NCI-H128 (cell line): ENCODE results near the gene ARHGAP35.
"Not testable (repeated sequence)": the region's sequence is repeated elsewhere in the genome, so short reads cannot be mapped to it uniquely, and the experiment has no call there.

Experiments used
- DNase-seq: peaks from one replicate; lab custom pipeline; 2025; ENCODE audit not compliant: unreplicated experiment; lab: John Stamatoyannopoulos, UW

Gene ARHGAP35

DNA sequence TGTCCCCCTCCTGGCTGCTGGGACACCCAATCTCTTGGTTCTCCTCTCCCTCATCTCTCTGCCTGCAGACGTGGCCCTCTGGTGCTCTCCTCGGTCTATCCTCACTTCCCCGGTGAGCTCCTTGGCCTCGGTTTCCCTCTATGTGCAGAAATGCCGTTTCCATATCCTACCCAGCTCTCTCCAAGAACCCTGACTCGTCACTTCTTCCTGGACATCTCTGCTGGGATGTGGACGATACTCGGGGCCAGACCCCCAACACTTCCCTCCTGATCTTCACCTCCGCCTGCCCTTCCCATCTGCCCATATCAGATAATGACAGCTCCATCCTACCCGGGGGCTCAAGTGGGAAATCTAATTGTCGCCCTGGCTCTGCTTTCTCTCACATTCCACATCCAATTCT is 18.0 kb upstream of the ARHGAP35 start:
- DNase-seq: no peak

DNA sequence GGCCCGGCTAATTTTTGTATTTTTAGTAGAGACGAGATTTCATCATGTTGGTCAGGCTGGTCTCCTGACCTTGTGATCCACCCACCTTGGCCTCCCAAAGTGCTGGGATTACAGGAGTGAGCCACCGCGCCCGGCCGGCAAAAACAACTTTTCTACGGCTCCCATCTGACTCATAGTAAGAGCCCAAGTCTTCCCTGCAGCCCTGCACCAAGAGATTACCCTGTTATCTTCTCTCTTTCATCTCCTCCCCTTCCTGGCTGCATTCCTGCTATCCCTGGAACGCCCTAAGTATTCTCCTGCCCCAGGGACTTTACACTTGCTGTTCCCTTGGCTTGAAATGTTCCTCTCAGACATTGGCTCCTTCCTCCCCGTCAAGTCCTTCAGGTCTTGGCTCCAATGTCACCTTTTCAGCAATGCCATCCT is 16.7 kb upstream of the ARHGAP35 start:
- DNase-seq: no peak

DNA sequence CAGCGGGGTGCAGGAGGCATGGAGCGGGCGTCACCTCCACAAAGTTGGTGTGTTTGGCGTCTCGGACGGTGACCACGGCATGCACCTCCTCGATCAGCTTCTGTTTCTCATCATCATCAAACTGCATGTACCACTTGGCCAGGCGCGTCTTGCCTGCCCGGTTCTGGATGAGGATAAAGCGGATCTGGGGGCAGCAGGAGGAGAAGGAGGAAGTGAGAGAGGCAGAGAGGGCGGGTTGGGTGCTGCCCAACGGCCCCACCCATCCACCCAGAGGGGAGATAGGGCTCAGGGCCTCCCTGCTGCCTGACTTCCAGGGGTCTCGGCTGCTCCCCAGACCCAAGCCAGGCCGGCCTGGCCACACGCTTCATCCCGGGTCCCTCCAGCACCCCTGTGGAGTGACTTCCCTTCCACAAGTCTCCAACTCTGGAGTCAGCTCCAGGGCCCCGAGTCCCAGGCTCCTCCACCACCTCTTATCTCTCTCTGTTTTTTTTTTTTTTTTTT is 14.8 kb upstream of the ARHGAP35 start:
- no peak for DNase-seq

DNA sequence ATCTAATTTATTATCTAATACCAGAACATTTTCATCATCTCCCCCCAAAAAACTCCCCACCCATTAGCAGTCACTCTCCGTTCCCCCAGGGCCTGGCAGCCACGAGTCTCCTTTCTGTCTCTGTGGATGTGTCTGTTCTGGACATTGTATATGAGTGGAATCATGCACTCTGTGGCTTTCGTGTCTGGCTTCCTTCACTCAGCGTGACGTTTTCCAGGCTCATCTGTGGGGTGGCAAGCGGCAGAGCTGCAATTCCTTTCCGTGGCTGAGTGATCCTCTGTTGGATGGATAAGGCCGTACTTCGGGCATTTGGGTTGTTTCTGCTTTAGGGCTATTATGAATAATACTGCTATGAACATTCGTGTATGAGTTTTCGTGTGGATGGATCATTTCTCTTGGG is 13.3 kb upstream of the ARHGAP35 start:
- DNase-seq: no peak

GRCh38 chr19:46848389-46848788 is 12.4 kb upstream of the ARHGAP35 start:
- DNase-seq: no peak

GRCh38 chr19:46849610-46850009 is 11.2 kb upstream of the ARHGAP35 start:
- no peak for DNase-seq

DNA sequence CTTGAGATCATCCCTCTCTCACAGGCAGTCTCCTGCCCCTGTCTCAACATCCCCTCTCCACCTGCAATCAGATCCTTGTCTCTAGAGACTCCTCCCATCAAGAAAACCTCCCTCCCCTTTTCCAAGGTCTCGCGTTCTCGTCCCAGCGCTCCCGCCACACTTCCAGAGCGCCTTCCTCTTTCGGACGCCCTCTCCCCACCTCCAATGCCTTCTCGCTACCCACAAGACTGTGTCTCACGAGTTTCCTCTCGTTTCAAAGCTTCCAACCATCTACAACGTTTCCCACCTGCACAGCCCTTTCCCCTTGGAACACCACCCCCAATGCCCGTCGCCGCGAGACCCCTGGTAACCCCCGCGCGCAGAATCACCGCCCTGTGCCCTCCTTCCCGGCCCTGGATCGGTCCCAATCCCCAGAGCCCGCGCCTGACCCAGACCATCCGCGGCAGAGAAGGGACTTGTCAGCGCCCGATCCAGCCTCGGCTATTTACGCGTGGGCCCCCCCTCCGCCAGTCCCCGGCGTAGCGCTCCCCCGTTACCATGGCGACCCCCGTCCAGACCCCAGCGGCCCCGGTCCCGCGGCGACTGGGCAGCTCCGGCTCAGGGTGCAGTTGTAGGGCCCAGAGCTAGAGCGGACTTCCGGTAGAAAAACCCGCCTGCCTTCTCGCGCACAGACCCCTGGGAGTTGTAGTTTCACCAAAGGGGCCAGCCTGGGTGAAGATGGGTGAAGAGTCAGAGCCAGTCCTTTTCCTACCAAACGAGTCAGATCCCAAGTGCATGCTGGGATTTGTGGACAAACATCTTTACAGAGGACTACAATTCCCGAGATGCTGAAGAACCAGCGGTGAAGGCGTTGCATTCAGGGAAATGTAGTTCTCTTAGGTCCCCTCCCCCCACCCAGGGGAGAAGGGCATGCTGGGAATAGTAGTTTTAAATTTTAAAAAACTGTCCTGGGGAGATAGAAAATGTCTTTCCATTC is 10.3 kb upstream of the ARHGAP35 start, which contains the start of gene AP2S1:
Gene AP2S1, minus strand, starts transcription at position 619 of the 976 bp plus-strand sequence. Its CDS starts 80 bp downstream, at position 539.
- DNase-seq: peak; percentile 98

GRCh38 chr19:46852830-46853229 is 8.0 kb upstream of the ARHGAP35 start:
- DNase-seq: no peak

GRCh38 chr19:46854698-46855097 is 6.1 kb upstream of the ARHGAP35 start:
- not testable (repeated sequence) for DNase-seq

DNA sequence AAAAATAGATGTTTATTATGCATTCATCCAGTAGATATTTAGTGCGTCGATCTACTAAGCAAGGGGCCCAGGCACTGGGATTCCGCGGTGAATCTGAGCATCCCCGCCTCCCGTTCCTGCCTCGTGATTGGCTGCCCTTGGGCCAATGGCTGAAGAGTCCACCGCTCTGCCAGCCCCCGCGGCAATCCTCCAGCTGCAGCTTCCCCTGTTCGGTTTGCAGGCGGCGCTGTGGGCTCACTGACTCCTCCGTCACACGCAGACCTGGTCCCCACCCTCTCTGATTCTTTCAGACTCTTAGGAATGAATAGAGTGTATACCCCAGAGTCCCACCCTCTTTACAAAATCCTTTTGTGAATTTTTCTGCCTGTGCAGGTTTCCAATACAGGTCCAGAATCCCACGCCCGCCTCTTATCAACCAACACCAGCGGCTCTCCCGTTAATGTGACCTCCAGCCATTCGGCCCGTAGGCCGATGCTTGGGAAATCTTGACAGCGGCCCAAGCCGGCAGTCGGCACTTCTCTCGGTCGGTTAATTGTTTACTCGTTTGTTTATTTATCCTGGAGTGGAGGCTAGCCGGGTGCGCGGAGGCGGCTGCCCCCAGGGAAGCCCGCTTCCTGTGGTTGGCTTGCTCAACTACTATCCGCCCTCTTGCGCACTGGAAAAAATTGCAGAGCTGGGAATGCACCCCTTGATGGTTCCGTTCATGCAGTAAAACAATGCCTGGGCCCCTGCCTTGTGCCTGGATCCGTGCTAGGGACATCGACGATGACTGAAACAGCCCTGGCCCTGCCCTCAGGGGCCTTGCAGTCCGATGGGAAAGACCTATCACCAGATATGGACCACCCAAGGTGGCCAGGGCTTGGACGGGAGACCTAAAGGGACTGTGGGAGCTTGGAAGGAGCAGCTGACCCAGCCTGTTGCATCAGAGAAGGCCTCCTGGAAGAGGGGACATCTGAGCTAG is 4.5 kb upstream of the ARHGAP35 start:
- DNase-seq: peak; percentile 72

- DNase-seq: peak; percentile 60
Observed at GRCh38 chr19:46859637-46860124, 1.1 kb upstream of the ARHGAP35 start.

DNA sequence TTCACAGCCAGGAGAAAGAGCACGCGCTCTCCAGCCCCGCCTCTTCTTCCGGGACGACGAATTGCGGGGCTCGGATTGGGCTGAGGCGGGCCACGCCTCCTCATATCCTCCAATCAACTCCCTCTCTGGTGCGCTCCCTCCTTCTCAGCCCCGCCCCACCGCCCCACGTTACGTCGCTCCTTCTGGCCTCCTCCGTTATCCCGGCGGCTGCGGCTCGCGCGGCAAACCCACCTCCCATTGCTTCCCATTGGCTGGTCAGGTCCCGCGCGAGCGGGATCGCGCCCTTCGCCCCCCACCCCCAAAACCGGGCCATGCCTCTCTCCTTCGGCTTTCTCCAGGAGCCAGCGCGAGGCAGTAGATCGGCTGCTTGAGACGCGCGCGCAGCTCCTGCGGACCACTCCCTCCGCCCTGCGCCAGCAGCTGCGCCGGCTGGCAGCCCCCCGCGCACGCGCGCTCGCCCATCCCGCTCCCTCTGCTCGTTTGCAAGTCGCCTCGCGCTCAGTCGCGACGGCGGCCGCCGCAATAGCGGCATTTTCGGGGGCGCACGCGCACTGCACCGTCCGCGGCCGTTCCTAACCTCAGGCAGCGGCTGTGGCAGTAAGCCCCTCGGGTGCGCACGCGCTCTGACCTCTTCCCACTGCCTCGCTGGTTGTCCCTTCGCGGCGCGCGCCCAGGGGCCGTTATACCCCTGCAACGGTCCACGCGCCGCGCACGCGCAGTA is 512 bp upstream of the ARHGAP35 start:
- peak; percentile 88 for DNase-seq

DNA sequence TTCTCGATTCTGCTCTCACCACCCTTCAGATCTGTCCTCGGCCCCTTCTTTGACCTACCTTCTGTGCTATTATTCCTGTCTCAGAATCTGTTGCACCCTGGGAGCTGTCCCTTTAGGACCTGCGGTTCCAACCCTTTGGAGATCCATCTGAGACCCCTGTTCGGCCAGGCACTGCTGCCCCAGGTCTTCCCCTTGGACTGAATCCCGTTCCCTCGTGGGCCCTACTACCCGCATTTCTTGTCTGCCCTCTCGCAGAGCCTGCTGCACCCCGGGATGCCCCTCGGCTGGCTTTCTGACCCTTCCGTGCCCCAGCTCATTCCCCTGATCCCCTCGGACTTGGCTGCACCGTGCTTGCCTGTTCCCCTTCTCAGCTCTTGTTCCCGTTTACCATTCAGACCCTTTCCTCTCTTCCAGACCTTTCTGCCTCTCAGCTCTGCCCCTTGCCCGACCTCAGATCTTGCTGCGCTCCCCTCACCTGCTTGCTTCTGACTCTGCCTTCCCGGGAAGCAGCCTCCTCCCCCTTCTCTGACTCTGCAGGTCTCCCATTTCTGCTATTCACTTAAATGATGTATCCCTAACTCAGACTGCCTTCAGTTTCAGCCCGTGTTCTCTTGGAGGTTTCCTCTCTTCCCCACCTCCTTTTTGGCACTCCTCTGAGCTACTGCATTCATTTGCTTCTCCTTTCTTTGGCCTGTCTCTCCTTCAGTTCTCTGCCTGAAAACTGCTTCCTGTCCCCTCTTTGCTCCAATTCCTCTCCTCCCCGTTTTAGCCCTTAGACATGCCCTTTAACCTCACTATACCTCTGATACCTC is 1.1 kb downstream of the ARHGAP35 start:
- DNase-seq: no peak

GRCh38 chr19:46862503-46862834 is 1.7 kb downstream of the ARHGAP35 start:
- no peak for DNase-seq

DNA sequence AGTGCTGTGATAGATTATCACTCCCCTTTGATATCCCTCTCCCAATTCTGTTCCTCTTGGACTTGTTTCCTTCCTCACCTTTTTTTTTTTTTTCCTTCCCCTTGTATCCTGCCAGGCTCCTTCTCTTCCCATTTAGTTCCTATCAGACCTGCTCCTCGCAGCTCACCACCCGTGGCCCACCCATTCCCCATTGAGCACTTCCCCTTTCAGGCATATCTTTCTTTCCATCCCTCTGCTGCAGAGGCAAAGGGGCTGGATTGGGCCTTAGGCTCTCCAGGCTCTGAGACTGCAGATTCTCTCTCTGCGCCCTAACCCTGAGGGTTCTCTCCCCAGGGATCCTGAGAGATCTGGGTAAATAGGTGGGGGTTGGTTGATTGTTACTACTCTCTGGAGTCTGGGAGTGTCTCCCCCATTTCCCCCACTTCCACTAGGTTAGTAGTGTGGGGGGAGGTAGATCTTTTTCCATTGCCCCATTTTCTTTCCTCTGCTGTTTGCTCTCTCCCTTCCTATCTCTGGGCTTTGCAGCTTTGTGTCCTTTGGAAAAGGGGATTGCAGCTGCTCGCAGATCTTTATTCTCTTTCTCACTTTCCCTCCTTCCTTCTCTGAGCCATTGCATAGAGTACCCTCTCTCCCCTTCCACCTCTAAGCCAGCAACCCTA is 2.3 kb downstream of the ARHGAP35 start:
- no peak for DNase-seq

GRCh38 chr19:46863818-46864629 is 3.2 kb downstream of the ARHGAP35 start:
- no peak for DNase-seq

GRCh38 chr19:46866407-46867136 is 5.8 kb downstream of the ARHGAP35 start:
- DNase-seq: no peak

- no peak for DNase-seq
Observed at GRCh38 chr19:46867170-46867569, 6.4 kb downstream of the ARHGAP35 start.
